ENCODE data around the gene ZC3H4.

ZC3H4 gene

GRCh38 chr19:47020992-47021496 is 92.5 kb downstream of the ZC3H4 start:
- no peak for DNase-seq (ENCODE audit: low spot score)

- no peak for DNase-seq (ENCODE audit: low spot score)
These were observed 93.3 kb downstream of the ZC3H4 start for GRCh38 chr19:47020132-47020805.

DNA sequence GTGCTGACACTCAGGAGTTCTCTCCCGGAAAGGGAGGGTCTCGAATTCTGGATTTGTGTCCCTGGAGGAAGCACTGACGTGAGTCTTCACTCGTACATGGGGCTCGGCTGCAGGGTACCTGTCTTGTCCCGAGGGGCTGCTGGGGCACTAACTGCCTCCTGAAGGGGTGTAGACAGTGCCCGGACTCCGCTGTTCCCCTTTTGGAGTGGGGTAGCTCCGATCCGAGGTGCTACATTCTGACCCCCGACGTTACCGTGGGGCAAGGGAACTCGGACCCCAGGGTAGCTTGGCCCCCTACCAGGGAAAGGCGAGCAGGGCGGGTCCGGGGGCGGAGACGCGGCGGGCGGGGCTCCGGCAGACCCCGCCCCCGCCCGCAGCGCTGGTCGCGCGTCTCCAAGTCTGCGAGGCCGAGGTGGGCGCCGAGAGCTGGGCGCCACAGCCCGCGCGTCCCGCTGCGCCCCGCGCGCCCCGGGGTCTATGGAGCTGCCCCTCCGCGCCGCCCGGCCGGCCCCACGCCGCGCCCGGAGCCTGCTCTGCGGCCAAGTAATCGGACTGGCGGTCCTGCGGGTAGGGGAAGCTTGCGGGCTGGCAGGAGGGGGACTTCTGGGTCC is 94.0 kb downstream of the ZC3H4 start, which contains the start of gene NPAS1:
Gene NPAS1, plus strand, starts transcription at position 407 of the 611 bp plus-strand sequence. CDS start 1,211 bp downstream, outside the sequence.
- no peak for DNase-seq (ENCODE audit: low spot score)

DNA sequence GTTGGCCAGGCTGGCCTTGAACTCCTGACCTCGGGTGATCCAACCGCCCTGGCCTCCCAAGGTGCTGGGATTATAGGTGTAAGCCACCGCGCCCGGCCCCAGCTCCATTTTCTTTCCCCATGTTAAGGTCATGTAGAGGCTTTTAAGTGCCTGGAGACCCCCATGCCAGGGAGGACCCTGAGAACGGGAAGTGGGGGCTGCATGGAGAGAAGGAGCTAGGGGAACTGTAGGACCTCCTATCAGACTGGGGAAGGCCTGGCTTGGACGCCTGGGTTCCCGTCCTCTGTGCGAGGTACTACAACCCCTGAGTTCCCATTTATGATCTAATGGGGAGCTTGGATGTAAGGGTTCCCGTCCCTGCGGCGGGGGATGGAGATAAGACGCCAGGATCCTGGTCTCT is 94.7 kb downstream of the ZC3H4 start:
- DNase-seq (ENCODE audit: low spot score): no peak

Data from activated CD4-positive, alpha-beta T cell treated with anti-CD3 and anti-CD28 coated beads, Interleukin-2, Interleukin-4, amounts not matched to agents 100 ng/mL and 50 ng/mL, durations not matched to agents 16 hours and 8 hours (primary cell).